Activated CD4-positive, alpha-beta T cell treated with anti-CD3 and anti-CD28 coated beads for 36 hours (primary cell): ENCODE data around the gene MAPK8IP2. TPM values are rescaled to one million over a fixed set of nuclear protein-coding genes. Genes with fewer than 3 reads are reported as not detected.
A peak's percentile ranks its signal among the peaks of the same experiment; 100 is the strongest.
"Not testable (repeated sequence)": the region's sequence is repeated elsewhere in the genome, so short reads cannot be mapped to it uniquely, and the experiment has no call there.

Experiments used
- ATAC-seq: fragments of 200-7000 bp; cut with Tn5 transposase; one replicate; pipeline ENCODE4 v1.10.0; 2021; ENCODE audit warnings: mild to moderate bottlenecking, moderate library complexity
- CTCF ChIA-PET: fragments of 350-600 bp; sonication (Branson Sonifier 250); formaldehyde crosslinking; loops from one replicate; lab custom pipeline; 2021; ENCODE audit warnings: antibody characterized with exemption; lab: Charles Lee
- POLR2A ChIA-PET: fragments of 350-600 bp; sonication (Branson Sonifier 250); formaldehyde crosslinking; loops from one replicate; lab custom pipeline; 2021; ENCODE audit warnings: antibody characterized with exemption, inconsistent platforms; lab: Charles Lee
- DNase-seq: peaks from one replicate; pipeline ENCODE4 v3.0.0-alpha.2; 2020
- H3K27ac Mint-ChIP-seq: one replicate; pipeline ENCODE4 v1.8.0; 2021; ENCODE audit warnings: mixed read lengths
- H3K27me3 Mint-ChIP-seq: one replicate; pipeline ENCODE4 v1.8.0; 2021; ENCODE audit warnings: mixed read lengths
- H3K36me3 Mint-ChIP-seq: one replicate; pipeline ENCODE4 v1.8.0; 2021; ENCODE audit warnings: low read depth, mixed read lengths
- H3K4me1 Mint-ChIP-seq: one replicate; pipeline ENCODE4 v1.8.0; 2021; ENCODE audit warnings: mixed read lengths
- H3K4me3 Mint-ChIP-seq: one replicate; pipeline ENCODE4 v1.8.0; 2021; ENCODE audit warnings: mild to moderate bottlenecking, moderate library complexity, mixed read lengths
- H3K9me3 Mint-ChIP-seq: one replicate; pipeline ENCODE4 v1.8.0; 2021; ENCODE audit warnings: low read depth, mixed read lengths
- intact Hi-C, 2 experiments: fragments of 100-400 bp; cut with DNase I in 1 of 2; cut with micrococcal nuclease in 1 of 2; formaldehyde crosslinking; loops; one replicate each; pipeline versions ENCODE4 v1.14.2 to v1.15.1; 2022 to 2024; cut with DNase I, micrococcal nuclease
- total RNA-seq, 2 experiments: library from RNA; stranded (reverse); gene quantifications; one replicate each; pipeline ENCODE4 v1.2.3, GENCODE V29; 2021

Gene MAPK8IP2
- total RNA-seq, 2 experiments from 2014 or later: 0.14 TPM

DNA sequence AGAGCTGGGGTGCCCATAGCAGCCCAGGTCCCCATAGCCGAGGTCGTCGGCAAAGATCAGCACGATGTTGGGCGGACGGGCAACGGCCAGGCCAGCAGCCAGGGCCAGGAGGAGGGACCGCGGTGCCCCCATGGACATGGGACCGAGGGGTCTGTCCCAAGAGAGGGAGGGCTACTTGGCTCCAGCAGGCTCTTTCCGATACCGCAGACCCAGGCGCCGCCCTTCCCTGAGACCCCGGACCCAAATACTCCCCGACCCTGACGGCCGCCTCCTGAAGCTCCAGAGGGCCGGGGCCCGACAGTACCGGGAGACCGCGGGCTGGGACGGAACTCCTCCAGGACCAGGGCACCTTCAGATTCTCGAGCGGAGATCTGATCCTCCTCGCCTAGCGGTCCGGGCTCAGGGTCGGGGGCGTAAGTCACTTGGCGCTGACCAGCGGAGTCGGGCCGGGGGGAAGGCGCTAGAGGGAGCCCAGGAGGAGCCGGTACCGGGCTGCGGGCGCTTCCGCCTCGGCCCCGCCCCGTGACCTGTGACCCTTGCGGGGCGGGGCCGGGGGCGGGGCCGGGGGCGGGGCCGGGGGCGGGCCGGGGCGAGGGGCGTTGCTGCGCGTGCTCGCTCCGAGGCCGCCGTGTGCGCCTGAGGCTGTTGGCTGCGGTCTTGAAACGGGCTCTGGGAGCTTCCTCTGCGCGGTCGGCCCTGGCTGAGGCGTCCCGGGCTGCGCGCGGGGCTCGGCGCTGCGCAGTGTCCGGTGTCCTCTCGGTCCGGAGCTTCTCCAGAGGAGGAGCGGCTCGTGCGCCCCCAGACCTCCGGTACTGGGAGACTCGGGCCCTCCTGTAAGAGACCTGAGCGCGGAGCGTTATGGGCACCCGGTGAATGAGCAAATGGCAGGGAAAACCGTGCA lies 27.3 kb downstream of the MAPK8IP2 start, which contains the start of gene ARSA:
Gene ARSA (minus strand): TSS at position 511 of the 901 bp plus-strand sequence. CDS start 373 bp downstream, at position 138.
- peaks cover 16% of the 10 kb centered on the region for H3K4me1 Mint-ChIP-seq
- ChIA-PET CTCF (interaction anchor here (0.8 to 1.3 kb wide), 4 partner anchors 10 to 284 kb away, joined by 3 read pairs; no protein-coding TSS in a partner anchor), POLR2A (no interaction called here)
- no peaks in the 10 kb centered on the region for H3K9me3 Mint-ChIP-seq
- no peaks in the 10 kb centered on the region for H3K27me3 Mint-ChIP-seq
- intact Hi-C loops: loop anchor here (1.0 to 5.0 kb wide), 8 partner anchors 16 to 357 kb away; partner anchors contain the start of genes MAPK11 (in 1 of the 2), NCAPH2 (in 1 of the 2), PPP6R2 (in 1 of the 2) and SHANK3 (in 1 of the 2)
- ATAC-seq (peak; percentile 94), DNase-seq (peak; percentile 87)
- peak within 1 kb of the TSS; percentile 75 for H3K27ac Mint-ChIP-seq
- H3K36me3 Mint-ChIP-seq: peaks cover 2% of the 10 kb centered on the region
- H3K4me3 Mint-ChIP-seq: peak within 1 kb of the TSS; percentile 76

GRCh38 chr22:50628543-50629134 lies 28.0 kb downstream of the MAPK8IP2 start:
- H3K4me1 Mint-ChIP-seq: peaks cover 14% of the 10 kb centered on the region
- POLR2A ChIA-PET: no interaction called here
- CTCF ChIA-PET: interaction anchor here (0.7 to 2.2 kb wide), 5 partner anchors 10 to 103 kb away, joined by 3 to 7 read pairs (median 3); partner anchors contain the start of gene SCO2
- no peaks in the 10 kb centered on the region for H3K9me3 Mint-ChIP-seq
- ATAC-seq (no peak), DNase-seq (no peak)
- H3K27me3 Mint-ChIP-seq: no peaks in the 10 kb centered on the region
- peaks cover 2% of the 10 kb centered on the region for H3K36me3 Mint-ChIP-seq
- peak overlapping the region; percentile 76 for H3K4me3 Mint-ChIP-seq
- H3K27ac Mint-ChIP-seq: peak overlapping the region; percentile 75
- intact Hi-C loops: loop anchor here (1.0 to 5.0 kb wide), 8 partner anchors 16 to 358 kb away; partner anchors contain the start of genes MAPK11 (in 1 of the 2), NCAPH2 (in 1 of the 2), PPP6R2 (in 1 of the 2) and SHANK3 (in 1 of the 2)

DNA sequence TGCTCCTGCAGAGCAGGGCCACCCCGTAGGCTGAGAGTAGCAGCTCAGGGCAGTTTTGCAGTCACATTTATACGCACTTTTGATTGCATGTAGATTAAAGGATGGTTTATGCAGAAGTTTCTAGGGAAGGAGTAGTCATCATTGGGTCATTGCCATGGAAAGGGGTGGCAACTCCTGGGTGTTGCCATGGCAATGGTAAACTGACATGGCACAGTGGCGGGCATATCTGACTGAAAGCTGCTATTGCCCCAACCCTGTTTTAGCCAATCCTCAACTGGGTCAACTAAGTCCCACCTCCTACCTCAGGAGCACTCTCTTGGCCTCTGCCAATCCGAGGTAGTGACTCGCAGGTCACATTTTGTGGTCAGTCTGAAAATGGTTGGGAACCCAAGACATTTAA lies 29.8 kb downstream of the MAPK8IP2 start:
- H3K27ac Mint-ChIP-seq: no peak overlapping the region
- H3K27me3 Mint-ChIP-seq: no peaks in the 10 kb centered on the region
- ChIA-PET POLR2A (interaction anchor here (1.1 kb wide), 1 partner anchor 30 kb away, joined by 3 read pairs; no protein-coding TSS in a partner anchor), CTCF (interaction anchor here (1.0 to 2.2 kb wide), 2 partner anchors 9 to 105 kb away, joined by 3 to 7 read pairs; partner anchors contain the start of gene SCO2)
- peaks cover 2% of the 10 kb centered on the region for H3K36me3 Mint-ChIP-seq
- DNase-seq (no peak), ATAC-seq (no peak)
- peaks cover 14% of the 10 kb centered on the region for H3K4me1 Mint-ChIP-seq
- no peak overlapping the region for H3K4me3 Mint-ChIP-seq
- no peaks in the 10 kb centered on the region for H3K9me3 Mint-ChIP-seq
- intact Hi-C loops: no loop called here

DNA sequence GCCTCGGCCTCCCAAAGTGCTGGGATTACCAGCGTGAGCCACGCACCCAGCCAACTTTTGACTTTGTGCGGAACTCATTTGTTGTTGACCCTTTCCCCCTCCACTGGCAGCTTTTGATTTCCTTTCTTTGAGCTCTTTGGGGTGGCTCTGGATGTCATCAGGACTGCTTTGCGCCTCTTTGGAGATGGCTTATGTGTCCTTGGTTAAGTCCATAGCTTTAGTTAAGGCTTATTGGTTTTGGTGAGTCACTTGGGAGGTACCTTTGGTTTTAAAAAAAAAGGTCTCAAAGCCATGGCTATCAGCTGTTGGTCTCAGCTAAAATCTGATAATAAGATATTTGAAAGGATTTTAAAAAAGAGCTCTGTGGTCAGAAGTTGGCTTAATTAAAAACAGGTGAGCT lies 32.5 kb downstream of the MAPK8IP2 start:
- Mint-ChIP-seq H3K36me3 (no peaks in the 10 kb centered on the region), H3K9me3 (no peaks in the 10 kb centered on the region), H3K4me3 (no peak overlapping the region), H3K4me1 (peaks cover 11% of the 10 kb centered on the region), H3K27me3 (no peaks in the 10 kb centered on the region), H3K27ac (no peak overlapping the region)
- POLR2A ChIA-PET: no interaction called here
- CTCF ChIA-PET: interaction anchor here (0.5 to 0.9 kb wide), 3 partner anchors 12 to 279 kb away, joined by 3 to 5 read pairs (median 4); no protein-coding TSS in a partner anchor
- ATAC-seq (no peak), DNase-seq (no peak)
- intact Hi-C loops: no loop called here

- CTCF ChIA-PET: interaction anchor here (0.7 to 0.9 kb wide), 2 partner anchors 13 to 35 kb away, joined by 3 to 5 read pairs; no protein-coding TSS in a partner anchor
- ATAC-seq (no peak), DNase-seq (no peak)
- H3K9me3 Mint-ChIP-seq: no peaks in the 10 kb centered on the region
- intact Hi-C loops: no loop called here
- POLR2A ChIA-PET: no interaction called here
- no peaks in the 10 kb centered on the region for H3K27me3 Mint-ChIP-seq
- H3K36me3 Mint-ChIP-seq: no peaks in the 10 kb centered on the region
- no peak overlapping the region for H3K27ac Mint-ChIP-seq
- no peak overlapping the region for H3K4me3 Mint-ChIP-seq
- peaks cover 6% of the 10 kb centered on the region for H3K4me1 Mint-ChIP-seq
These were observed 33.2 kb downstream of the MAPK8IP2 start for GRCh38 chr22:50633771-50634170.

GRCh38 chr22:50635591-50635990 lies 35.0 kb downstream of the MAPK8IP2 start:
- no peak overlapping the region for H3K27ac Mint-ChIP-seq
- intact Hi-C loops: no loop called here
- CTCF ChIA-PET: no interaction called here
- ATAC-seq: no peak
- H3K9me3 Mint-ChIP-seq: no peaks in the 10 kb centered on the region
- POLR2A ChIA-PET: no interaction called here
- H3K27me3 Mint-ChIP-seq: no peaks in the 10 kb centered on the region
- H3K36me3 Mint-ChIP-seq: no peaks in the 10 kb centered on the region
- H3K4me3 Mint-ChIP-seq: no peak overlapping the region
- no peaks in the 10 kb centered on the region for H3K4me1 Mint-ChIP-seq
- DNase-seq: no peak

GRCh38 chr22:50640296-50640695 lies 39.7 kb downstream of the MAPK8IP2 start:
- ATAC-seq, H3K36me3 Mint-ChIP-seq, DNase-seq, H3K9me3 Mint-ChIP-seq, POLR2A ChIA-PET, CTCF ChIA-PET, intact Hi-C loops, H3K4me3 Mint-ChIP-seq, H3K4me1 Mint-ChIP-seq, H3K27me3 Mint-ChIP-seq, H3K27ac Mint-ChIP-seq: not testable (repeated sequence)

- Mint-ChIP-seq H3K36me3 (no peaks in the 10 kb centered on the region), H3K4me1 (no peaks in the 10 kb centered on the region), H3K9me3 (no peaks in the 10 kb centered on the region), H3K4me3 (no peak overlapping the region), H3K27me3 (peaks cover 3% of the 10 kb centered on the region), H3K27ac (no peak overlapping the region)
- intact Hi-C loops: no loop called here
- DNase-seq: no peak
- ChIA-PET POLR2A (no interaction called here), CTCF (interaction anchor here (0.6 to 1.0 kb wide), 2 partner anchors 11 to 60 kb away, joined by 3 read pairs; no protein-coding TSS in a partner anchor)
- ATAC-seq: no peak
These were observed 40.5 kb downstream of the MAPK8IP2 start for GRCh38 chr22:50640857-50641647.

GRCh38 chr22:50641696-50642607 lies 41.4 kb downstream of the MAPK8IP2 start:
- H3K4me1 Mint-ChIP-seq: no peaks in the 10 kb centered on the region
- no peaks in the 10 kb centered on the region for H3K9me3 Mint-ChIP-seq
- DNase-seq (no peak), ATAC-seq (no peak)
- H3K27me3 Mint-ChIP-seq: peaks cover 8% of the 10 kb centered on the region
- ChIA-PET CTCF (interaction anchor here (0.6 to 1.0 kb wide), 2 partner anchors 10 to 61 kb away, joined by 3 read pairs; no protein-coding TSS in a partner anchor), POLR2A (no interaction called here)
- no peak overlapping the region for H3K27ac Mint-ChIP-seq
- H3K4me3 Mint-ChIP-seq: no peak overlapping the region
- intact Hi-C loops: no loop called here
- no peaks in the 10 kb centered on the region for H3K36me3 Mint-ChIP-seq
